Fibroblast of pulmonary artery (primary cell): ENCODE results near the gene TMPRSS13.
"Not testable (repeated sequence)": the region's sequence is repeated elsewhere in the genome, so short reads cannot be mapped to it uniquely, and the experiment has no call there.

Experiments
- DNase-seq: peaks from one replicate; pipeline ENCODE4 v3.0.0-alpha.2; 2010; ENCODE audit warnings: low read depth
- H3K4me3 ChIP-seq: replicated peaks from 2 replicates; pipeline ENCODE4 v1.5.1; 2011; ENCODE audit warnings: low read depth, mild to moderate bottlenecking, control low read depth, low read length, moderate library complexity
- TF ChIP-seq, protein P1 (sequence below): IDR thresholded peaks from 2 replicates; pipeline ENCODE4 v1.5.1; 2011; ENCODE audit warnings: mild to moderate bottlenecking, control low read depth, low read length, inconsistent platforms; ENCODE audit errors: missing control alignments

TMPRSS13 gene

DNA sequence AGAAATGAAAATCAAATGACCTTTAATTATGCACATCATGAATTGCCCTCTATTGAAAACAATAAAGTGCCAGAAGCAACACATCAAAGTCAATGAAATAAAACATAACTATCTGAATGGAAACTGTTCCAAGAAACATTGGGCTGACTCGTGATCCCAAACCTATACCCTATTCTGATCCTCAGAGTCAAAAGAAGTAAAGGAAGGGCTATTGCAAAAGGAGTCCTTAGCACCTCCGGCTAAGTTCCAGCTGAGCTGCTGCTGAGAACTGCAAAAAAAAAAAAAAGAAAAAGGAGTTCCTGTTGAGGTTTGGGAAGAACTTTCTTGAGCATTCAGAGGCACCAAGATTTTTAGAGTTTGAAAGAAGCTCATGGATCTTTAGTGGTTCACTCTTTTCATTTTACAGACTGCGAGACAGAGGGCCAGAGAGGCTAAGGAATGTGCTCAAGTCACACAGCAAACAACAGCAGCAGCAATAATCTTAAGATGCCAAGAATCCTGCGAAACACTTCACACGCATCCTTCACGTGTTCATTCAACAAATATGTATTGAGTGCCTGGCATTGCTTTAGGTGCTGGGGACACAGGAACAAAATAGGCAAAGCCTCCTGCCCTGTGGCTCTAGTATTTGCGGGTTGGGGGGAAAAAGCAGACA, 841 bp upstream of the TMPRSS13 start:
- DNase-seq = no peak
- TF ChIP-seq, protein P1, sequence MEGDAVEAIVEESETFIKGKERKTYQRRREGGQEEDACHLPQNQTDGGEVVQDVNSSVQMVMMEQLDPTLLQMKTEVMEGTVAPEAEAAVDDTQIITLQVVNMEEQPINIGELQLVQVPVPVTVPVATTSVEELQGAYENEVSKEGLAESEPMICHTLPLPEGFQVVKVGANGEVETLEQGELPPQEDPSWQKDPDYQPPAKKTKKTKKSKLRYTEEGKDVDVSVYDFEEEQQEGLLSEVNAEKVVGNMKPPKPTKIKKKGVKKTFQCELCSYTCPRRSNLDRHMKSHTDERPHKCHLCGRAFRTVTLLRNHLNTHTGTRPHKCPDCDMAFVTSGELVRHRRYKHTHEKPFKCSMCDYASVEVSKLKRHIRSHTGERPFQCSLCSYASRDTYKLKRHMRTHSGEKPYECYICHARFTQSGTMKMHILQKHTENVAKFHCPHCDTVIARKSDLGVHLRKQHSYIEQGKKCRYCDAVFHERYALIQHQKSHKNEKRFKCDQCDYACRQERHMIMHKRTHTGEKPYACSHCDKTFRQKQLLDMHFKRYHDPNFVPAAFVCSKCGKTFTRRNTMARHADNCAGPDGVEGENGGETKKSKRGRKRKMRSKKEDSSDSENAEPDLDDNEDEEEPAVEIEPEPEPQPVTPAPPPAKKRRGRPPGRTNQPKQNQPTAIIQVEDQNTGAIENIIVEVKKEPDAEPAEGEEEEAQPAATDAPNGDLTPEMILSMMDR = no peak
- H3K4me3 ChIP-seq = no peak overlapping the region

DNA sequence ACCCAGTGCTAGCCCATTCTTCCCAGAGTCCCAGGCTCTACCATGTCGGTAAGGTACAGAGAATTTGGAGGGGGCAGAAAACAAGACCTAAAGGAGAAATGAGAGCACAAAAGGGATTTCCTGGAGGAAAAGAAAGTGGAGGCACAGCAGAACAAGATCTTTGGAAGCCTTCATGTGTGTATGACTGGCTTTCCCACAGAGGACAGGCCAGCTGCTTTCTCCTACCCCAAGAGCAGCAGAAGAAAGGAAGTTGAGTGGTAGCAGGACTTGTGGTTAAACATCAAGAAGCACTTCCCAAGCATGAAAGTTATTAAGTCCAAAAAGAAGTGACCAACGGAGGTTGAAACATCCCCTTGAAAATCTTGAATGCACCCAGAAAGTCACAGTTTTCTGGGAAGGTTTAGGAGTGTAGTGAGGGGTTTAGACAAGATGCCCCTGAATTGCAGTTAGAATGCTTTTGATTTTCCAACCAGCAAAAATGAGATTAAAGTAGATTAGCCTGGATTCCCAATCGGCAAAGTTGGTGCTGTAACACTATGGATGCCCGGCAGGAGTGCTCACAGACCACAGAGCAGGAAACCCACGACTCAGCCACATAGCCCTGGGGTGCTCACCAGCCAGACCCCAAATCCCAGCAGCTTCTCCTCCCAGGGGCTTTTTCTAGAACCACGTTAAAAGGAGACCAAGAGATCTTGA, 608 bp downstream of the TMPRSS13 start:
- TF ChIP-seq, protein P1 = no peak
- no peak for DNase-seq

DNA sequence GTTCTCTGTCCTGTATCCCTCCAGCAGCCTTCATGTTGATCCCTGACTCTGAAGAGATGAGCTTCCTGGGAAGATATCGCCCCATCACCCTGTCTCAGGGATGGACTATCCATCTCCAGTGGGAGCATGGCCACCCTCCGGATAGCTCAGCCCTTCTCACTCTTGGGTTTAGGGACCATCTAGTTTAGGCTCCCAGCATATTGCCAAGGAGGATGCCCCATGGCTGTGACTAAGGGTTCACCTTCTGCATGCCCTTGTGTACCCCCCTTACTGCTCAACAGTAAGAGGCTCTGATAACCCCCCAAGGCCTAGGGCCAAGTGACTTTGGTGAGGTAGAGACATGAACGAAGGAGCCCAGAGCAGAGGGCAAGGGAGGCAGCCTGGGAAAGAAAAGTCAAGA, 1.3 kb downstream of the TMPRSS13 start:
- no peak overlapping the region for H3K4me3 ChIP-seq
- TF ChIP-seq, protein P1 = no peak
- DNase-seq = no peak

More for the DNA sequence above, 608 bp downstream of the TMPRSS13 start:
- H3K4me3 ChIP-seq = no peak overlapping the region

DNA sequence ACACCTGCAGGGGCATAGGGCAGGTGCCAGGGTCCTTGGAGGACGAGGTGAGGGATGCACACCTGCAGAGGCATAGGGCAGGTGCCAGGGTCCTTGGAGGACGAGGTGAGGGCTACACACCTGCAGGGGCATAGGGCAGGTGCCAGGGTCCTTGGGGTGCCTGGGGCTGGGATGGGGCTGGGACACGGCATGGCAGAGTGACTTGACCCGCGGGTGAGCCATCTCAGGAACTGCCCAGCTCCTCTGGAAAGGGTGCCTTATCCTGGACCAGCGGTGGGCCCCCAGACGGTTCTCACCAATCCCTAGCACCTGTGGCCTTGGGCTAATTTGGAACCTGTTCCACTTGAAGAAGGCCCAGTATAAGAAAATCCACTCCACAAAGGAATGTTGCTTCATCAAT, 3.0 kb downstream of the TMPRSS13 start:
- not testable (repeated sequence) for H3K4me3 ChIP-seq, DNase-seq

DNA sequence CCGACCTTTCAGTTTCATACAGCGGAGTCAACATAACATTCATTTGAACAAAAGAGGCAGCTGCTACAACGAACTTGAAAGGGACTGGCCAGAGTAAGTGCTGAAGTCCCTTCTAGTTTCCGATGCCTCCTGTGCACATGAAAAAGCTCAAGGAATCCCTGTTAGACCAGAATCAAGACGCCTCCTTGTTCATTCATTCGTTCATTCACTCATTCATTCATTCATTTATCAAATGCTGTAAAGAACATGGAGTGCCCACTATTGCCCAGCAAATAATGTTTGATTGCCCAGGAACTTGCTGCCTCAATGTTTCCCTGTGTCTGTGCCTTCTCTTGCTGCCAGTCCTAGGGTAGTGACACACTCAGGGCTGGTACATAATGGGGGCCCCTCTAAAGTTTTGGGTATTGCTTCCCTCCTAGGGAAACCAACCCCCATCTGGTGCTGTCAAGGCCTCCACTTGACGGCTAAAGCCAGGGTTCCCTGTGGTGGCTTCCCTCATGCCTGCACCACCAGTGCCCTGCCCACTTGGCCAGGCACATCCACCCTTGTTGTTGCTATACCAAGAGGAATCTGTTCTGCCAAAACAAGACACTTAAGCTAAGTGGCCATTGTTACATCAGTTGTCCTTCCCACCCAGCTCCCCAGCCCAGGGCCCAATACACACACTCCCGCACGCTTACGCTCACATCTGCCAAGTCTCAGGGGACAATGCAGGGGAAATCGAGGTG, 3.8 kb downstream of the TMPRSS13 start:
- H3K4me3 ChIP-seq = no peak overlapping the region
- TF ChIP-seq, protein P1 = no peak
- DNase-seq = no peak

DNA sequence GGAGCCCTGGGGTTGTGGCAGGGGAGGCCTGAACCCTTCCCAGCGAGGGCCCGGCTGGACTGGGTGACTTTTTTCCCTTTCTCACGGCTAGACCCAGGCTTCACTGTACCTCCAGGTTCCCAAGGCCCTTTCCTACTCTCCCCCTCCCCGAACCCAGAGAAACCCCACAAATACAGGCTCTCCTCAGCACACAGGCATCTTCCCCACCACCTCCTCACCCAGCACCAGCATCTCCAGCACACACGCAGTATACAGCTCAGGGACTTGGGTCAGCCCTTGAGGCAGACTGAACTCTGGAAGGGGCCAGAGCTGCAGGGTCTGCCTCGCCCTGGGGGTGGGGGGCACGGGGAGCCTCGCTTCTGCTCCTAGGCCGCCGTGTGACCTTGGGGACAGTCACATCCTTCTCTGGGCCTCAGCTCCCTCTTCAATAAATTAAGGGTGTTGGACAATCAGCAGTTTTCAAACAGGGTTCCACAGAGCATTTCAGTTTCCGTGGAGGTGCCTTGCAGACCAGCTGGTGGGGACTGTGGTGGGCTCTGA, 4.5 kb downstream of the TMPRSS13 start:
- TF ChIP-seq, protein P1 = no peak
- no peak overlapping the region for H3K4me3 ChIP-seq
- DNase-seq = no peak

DNA sequence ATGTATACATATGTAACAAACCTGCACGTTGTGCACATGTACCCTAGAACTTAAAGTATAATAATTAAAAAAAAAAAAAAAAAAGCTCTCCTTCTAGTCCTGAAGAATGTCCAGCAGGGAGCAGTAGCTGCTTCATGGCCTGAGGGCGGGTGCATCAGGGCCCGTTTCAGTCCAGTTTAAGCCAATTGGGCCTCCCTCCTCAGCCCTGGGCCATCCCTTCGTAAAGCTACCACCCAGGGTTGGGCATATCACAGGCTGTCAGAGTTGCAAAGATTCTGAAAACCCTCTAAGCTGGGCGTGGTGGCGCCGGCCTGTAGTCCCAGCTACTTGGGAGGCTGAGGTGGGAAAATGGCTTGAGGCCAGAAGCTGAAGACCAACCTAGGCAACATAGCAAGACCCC, 5.4 kb downstream of the TMPRSS13 start:
- TF ChIP-seq, protein P1 = no peak
- no peak overlapping the region for H3K4me3 ChIP-seq
- no peak for DNase-seq
